ENCODE results near the gene CFDP1. TPM values are rescaled to one million over a fixed set of nuclear protein-coding genes. Genes with fewer than 3 reads are reported as not detected.

Gene CFDP1
- total and polyA plus RNA-seq, 2 of the 13 experiments (the other 11 are each of a cell fraction or from before 2014, with no cell fraction given) = 78.6 to 153 TPM

DNA sequence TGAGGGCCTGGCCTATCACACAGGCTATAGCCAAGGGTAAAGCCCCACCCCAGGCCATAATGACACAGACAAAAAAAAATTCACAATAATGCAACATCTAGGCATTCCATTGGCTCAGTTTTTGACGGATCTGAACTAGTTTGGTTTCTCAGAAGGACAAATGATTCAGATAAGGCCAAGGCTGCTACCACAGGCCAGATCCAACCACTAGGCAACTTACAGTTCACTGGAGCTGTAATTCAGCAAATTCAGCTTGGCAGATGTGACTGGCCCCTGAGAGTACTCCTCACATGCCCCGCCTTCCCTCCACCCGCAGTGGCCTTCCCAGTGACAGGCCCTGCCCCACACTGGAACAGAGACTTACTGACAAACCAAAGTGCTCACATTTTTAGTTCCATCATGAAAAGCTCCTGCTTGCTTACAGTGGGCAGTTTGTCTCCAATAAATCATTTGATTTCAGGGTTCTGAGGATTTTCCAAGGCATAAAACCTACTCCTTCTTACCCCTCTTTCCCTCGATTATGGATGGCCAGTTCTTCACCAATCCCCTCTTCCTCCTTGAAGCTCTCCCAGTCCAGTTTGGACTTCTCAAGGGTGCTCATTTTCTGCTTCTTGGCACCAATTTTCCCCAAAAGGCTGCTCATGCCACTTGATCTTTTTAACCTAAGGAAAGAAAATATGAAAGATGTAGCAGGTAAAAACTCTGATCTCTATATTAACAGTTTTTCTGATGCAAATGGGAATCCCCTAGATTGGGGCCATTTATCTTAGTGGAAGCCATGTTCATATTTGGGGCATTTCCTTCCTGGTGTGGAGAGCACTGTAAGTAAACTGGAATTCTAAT is 128.6 kb downstream of the CFDP1 start (continued):
- TF ChIP-seq, protein P1, sequence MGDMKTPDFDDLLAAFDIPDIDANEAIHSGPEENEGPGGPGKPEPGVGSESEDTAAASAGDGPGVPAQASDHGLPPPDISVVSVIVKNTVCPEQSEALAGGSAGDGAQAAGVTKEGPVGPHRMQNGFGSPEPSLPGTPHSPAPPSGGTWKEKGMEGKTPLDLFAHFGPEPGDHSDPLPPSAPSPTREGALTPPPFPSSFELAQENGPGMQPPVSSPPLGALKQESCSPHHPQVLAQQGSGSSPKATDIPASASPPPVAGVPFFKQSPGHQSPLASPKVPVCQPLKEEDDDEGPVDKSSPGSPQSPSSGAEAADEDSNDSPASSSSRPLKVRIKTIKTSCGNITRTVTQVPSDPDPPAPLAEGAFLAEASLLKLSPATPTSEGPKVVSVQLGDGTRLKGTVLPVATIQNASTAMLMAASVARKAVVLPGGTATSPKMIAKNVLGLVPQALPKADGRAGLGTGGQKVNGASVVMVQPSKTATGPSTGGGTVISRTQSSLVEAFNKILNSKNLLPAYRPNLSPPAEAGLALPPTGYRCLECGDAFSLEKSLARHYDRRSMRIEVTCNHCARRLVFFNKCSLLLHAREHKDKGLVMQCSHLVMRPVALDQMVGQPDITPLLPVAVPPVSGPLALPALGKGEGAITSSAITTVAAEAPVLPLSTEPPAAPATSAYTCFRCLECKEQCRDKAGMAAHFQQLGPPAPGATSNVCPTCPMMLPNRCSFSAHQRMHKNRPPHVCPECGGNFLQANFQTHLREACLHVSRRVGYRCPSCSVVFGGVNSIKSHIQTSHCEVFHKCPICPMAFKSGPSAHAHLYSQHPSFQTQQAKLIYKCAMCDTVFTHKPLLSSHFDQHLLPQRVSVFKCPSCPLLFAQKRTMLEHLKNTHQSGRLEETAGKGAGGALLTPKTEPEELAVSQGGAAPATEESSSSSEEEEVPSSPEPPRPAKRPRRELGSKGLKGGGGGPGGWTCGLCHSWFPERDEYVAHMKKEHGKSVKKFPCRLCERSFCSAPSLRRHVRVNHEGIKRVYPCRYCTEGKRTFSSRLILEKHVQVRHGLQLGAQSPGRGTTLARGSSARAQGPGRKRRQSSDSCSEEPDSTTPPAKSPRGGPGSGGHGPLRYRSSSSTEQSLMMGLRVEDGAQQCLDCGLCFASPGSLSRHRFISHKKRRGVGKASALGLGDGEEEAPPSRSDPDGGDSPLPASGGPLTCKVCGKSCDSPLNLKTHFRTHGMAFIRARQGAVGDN (CRISPR knock-in tag; IDR thresholded peaks at IDR 0.05) = peak; percentile 50; the same call in 1 of the 2 replicates
- TF ChIP-seq, protein P2, sequence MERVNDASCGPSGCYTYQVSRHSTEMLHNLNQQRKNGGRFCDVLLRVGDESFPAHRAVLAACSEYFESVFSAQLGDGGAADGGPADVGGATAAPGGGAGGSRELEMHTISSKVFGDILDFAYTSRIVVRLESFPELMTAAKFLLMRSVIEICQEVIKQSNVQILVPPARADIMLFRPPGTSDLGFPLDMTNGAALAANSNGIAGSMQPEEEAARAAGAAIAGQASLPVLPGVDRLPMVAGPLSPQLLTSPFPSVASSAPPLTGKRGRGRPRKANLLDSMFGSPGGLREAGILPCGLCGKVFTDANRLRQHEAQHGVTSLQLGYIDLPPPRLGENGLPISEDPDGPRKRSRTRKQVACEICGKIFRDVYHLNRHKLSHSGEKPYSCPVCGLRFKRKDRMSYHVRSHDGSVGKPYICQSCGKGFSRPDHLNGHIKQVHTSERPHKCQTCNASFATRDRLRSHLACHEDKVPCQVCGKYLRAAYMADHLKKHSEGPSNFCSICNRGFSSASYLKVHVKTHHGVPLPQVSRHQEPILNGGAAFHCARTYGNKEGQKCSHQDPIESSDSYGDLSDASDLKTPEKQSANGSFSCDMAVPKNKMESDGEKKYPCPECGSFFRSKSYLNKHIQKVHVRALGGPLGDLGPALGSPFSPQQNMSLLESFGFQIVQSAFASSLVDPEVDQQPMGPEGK (CRISPR knock-in tag; IDR thresholded peaks at IDR 0.05) = no peak
- TF ChIP-seq BRD4 (CRISPR knock-in tag; IDR thresholded peaks at IDR 0.05) = no peak
- TF ChIP-seq ZBTB3 (CRISPR knock-in tag; IDR thresholded peaks at IDR 0.05; ENCODE audit: borderline replicate concordance, low read depth) = peak; percentile 82; the same call in 1 of the 2 replicates
- peak; percentile 79; the same call in 1 of the 2 replicates for TF ChIP-seq ZNF761 (CRISPR knock-in tag; conservative IDR thresholded peaks at IDR 0.05)
- TF ChIP-seq SOX13 (IDR thresholded peaks at IDR 0.05) = no peak
- 0 out of 4 replicates have a peak, but pooled peaks of 1 of the 2 experiments have one; percentile 77 for TF ChIP-seq SOX13 (CRISPR knock-in tag; conservative IDR thresholded peaks at IDR 0.05 in 1 of 2, IDR thresholded peaks at IDR 0.05 in 1 of 2)
- 0 out of 2 replicates have a peak, but pooled peaks have one; percentile 24 for TF ChIP-seq ZC3H4 (CRISPR knock-in tag; IDR thresholded peaks at IDR 0.05; ENCODE audit: borderline replicate concordance)
- TF ChIP-seq ZZZ3 (CRISPR knock-in tag; IDR thresholded peaks at IDR 0.05; ENCODE audit: borderline replicate concordance) = 0 out of 2 replicates have a peak, but pooled peaks have one; percentile 17
- peak; percentile 73; the same call in 1 of the 2 replicates for TF ChIP-seq HDAC6 (IDR thresholded peaks at IDR 0.05; ENCODE audit: low read depth, low read length)
- TF ChIP-seq, protein P3, sequence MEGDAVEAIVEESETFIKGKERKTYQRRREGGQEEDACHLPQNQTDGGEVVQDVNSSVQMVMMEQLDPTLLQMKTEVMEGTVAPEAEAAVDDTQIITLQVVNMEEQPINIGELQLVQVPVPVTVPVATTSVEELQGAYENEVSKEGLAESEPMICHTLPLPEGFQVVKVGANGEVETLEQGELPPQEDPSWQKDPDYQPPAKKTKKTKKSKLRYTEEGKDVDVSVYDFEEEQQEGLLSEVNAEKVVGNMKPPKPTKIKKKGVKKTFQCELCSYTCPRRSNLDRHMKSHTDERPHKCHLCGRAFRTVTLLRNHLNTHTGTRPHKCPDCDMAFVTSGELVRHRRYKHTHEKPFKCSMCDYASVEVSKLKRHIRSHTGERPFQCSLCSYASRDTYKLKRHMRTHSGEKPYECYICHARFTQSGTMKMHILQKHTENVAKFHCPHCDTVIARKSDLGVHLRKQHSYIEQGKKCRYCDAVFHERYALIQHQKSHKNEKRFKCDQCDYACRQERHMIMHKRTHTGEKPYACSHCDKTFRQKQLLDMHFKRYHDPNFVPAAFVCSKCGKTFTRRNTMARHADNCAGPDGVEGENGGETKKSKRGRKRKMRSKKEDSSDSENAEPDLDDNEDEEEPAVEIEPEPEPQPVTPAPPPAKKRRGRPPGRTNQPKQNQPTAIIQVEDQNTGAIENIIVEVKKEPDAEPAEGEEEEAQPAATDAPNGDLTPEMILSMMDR (CRISPR knock-in tag; IDR thresholded peaks at IDR 0.05) = 0 out of 2 replicates have a peak, but pooled peaks have one; percentile 6

Data from HepG2 (cell line).